ENCODE results near the gene SGMS1. TPM values are rescaled to one million over a fixed set of nuclear protein-coding genes. Genes with fewer than 3 reads are reported as not detected.

SGMS1 gene
- total RNA-seq, 1 donor from 2014 or later = 93.8 TPM

GRCh38 chr10:50567384-50567783 is 56.4 kb downstream of the SGMS1 start:
- DNase-seq (ENCODE audit: extremely low spot score in 2 of 2) = no peak
- intact Hi-C loops (cut with DNase I) = no loop called here
- peaks cover 5% of the 10 kb centered on the region for H3K4me1 ChIP-seq

GRCh38 chr10:50566150-50566549 is 57.6 kb downstream of the SGMS1 start:
- H3K4me3 ChIP-seq = no peak overlapping the region
- no peaks in the 10 kb centered on the region for H3K9me3 ChIP-seq
- no peak for TF ChIP-seq CTCF (IDR thresholded peaks at IDR 0.05)
- TF ChIP-seq POLR2AphosphoS5 (IDR thresholded peaks at IDR 0.05; ENCODE audit: insufficient read depth in 1 of 2, low read depth in 1 of 2) = no peak
- TF ChIP-seq POLR2A (IDR thresholded peaks at IDR 0.05) = no peak
- H3K27me3 ChIP-seq = no peaks in the 10 kb centered on the region
- H3K4me1 ChIP-seq = peaks cover 7% of the 10 kb centered on the region
- DNase-seq (ENCODE audit: extremely low spot score in 2 of 2) = no peak
- H3K27ac ChIP-seq = no peak overlapping the region
- H3K36me3 ChIP-seq = no peaks in the 10 kb centered on the region
- intact Hi-C loops (cut with DNase I) = no loop called here

More at GRCh38 chr10:50567384-50567783, 56.4 kb downstream of the SGMS1 start:
- Histone ChIP-seq H3K27ac (no peak overlapping the region), H3K27me3 (no peaks in the 10 kb centered on the region), H3K4me3 (no peak overlapping the region), H3K9me3 (no peaks in the 10 kb centered on the region), H3K36me3 (no peaks in the 10 kb centered on the region)
- TF ChIP-seq POLR2A (IDR thresholded peaks at IDR 0.05) = no peak
- no peak for TF ChIP-seq CTCF (IDR thresholded peaks at IDR 0.05)
- TF ChIP-seq POLR2AphosphoS5 (IDR thresholded peaks at IDR 0.05; ENCODE audit: insufficient read depth in 1 of 2, low read depth in 1 of 2) = no peak

GRCh38 chr10:50565301-50566083 is 58.3 kb downstream of the SGMS1 start:
- DNase-seq (ENCODE audit: extremely low spot score in 2 of 2) = no peak
- intact Hi-C loops (cut with DNase I) = no loop called here
- Histone ChIP-seq H3K4me3 (no peak overlapping the region), H3K27me3 (no peaks in the 10 kb centered on the region), H3K4me1 (peaks cover 7% of the 10 kb centered on the region), H3K36me3 (no peaks in the 10 kb centered on the region), H3K27ac (no peak overlapping the region), H3K9me3 (no peaks in the 10 kb centered on the region)
- no peak for TF ChIP-seq POLR2A (IDR thresholded peaks at IDR 0.05)

- no peak for TF ChIP-seq POLR2AphosphoS5 (IDR thresholded peaks at IDR 0.05; ENCODE audit: insufficient read depth in 1 of 2, low read depth in 1 of 2)
- no peak for TF ChIP-seq CTCF (IDR thresholded peaks at IDR 0.05)
- no peak for TF ChIP-seq POLR2A (IDR thresholded peaks at IDR 0.05)
- Histone ChIP-seq H3K36me3 (no peaks in the 10 kb centered on the region), H3K27me3 (no peaks in the 10 kb centered on the region), H3K4me3 (no peak overlapping the region), H3K9me3 (no peaks in the 10 kb centered on the region), H3K4me1 (peaks cover 13% of the 10 kb centered on the region), H3K27ac (no peak overlapping the region)
- intact Hi-C loops (cut with DNase I) = no loop called here
- no peak for DNase-seq (ENCODE audit: extremely low spot score in 2 of 2)
Measured at GRCh38 chr10:50563906-50564305, 59.9 kb downstream of the SGMS1 start.

GRCh38 chr10:50561816-50562215 is 61.9 kb downstream of the SGMS1 start:
- no peaks in the 10 kb centered on the region for H3K36me3 ChIP-seq
- no peak overlapping the region for H3K27ac ChIP-seq

More at GRCh38 chr10:50561816-50562215, 61.9 kb downstream of the SGMS1 start:
- H3K4me1 ChIP-seq = peaks cover 26% of the 10 kb centered on the region
- H3K4me3 ChIP-seq = no peak overlapping the region
- H3K9me3 ChIP-seq = no peaks in the 10 kb centered on the region
- intact Hi-C loops (cut with DNase I) = no loop called here
- no peak for TF ChIP-seq POLR2AphosphoS5 (IDR thresholded peaks at IDR 0.05; ENCODE audit: insufficient read depth in 1 of 2, low read depth in 1 of 2)
- TF ChIP-seq POLR2A (IDR thresholded peaks at IDR 0.05) = no peak
- peak in 2 of 3 experiments; percentile 19 to 43 for TF ChIP-seq CTCF (IDR thresholded peaks at IDR 0.05)
- no peak for DNase-seq (ENCODE audit: extremely low spot score in 2 of 2)
- no peaks in the 10 kb centered on the region for H3K27me3 ChIP-seq

Data from vagina (tissue), 2 donors.